ENCODE results near the gene NPC1.

- TF ChIP-seq SIN3A (IDR thresholded peaks at IDR 0.05; ENCODE audit: borderline replicate concordance, insufficient read depth, low read length) (no peak), TAF1 (IDR thresholded peaks at IDR 0.05; ENCODE audit: borderline replicate concordance, insufficient read depth, low read length) (no peak), POLR2AphosphoS5 (IDR thresholded peaks at IDR 0.05; ENCODE audit: low read depth, low read length) (no peak), REST (IDR thresholded peaks at IDR 0.05; ENCODE audit: insufficient read depth in 1 of 2, low read depth in 2 of 2, low read length in 2 of 2) (no peak), FOXP2 (optimal IDR thresholded peaks at IDR 0.05; ENCODE audit: borderline replicate concordance, extremely low read depth, extremely low read length, insufficient read depth) (no peak)
Observed at GRCh38 chr18:23614413-23614812, 28.1 kb upstream of the NPC1 start.

Measured in PFSK-1 (cell line).